CD1c-positive myeloid dendritic cell (primary cell): ENCODE results near the gene PRKCQ.
A peak's percentile ranks its signal among the peaks of the same experiment; 100 is the strongest.
"Not testable (repeated sequence)": the region's sequence is repeated elsewhere in the genome, so short reads cannot be mapped to it uniquely, and the experiment has no call there.

Source experiments
- DNase-seq: peaks from one replicate; pipeline ENCODE4 v3.0.0-alpha.2; 2016; ENCODE audit errors: extremely low spot score

The PRKCQ gene

GRCh38 chr10:6384847-6385246 lies 195.2 kb downstream of the PRKCQ start:
- DNase-seq, result no peak

GRCh38 chr10:6384031-6384430 lies 196.0 kb downstream of the PRKCQ start:
- DNase-seq, result no peak

GRCh38 chr10:6383096-6383812 lies 196.8 kb downstream of the PRKCQ start:
- DNase-seq, result no peak

- peak; percentile 49 for DNase-seq
Measured at GRCh38 chr10:6382081-6382480, 198.0 kb downstream of the PRKCQ start.

- DNase-seq, result not testable (repeated sequence)
Measured at GRCh38 chr10:6380478-6380877, 199.6 kb downstream of the PRKCQ start.

GRCh38 chr10:6379015-6379776 lies 200.9 kb downstream of the PRKCQ start:
- no peak for DNase-seq
